HG03571 (cell line): ENCODE data around the gene TBX20.
"Not testable (repeated sequence)": the region's sequence is repeated elsewhere in the genome, so short reads cannot be mapped to it uniquely, and the experiment has no call there.

Experiments used
- ATAC-seq: cut with Tn5 transposase; IDR thresholded peaks from one replicate; pipeline ENCODE4 v1.9.1; 2021; ENCODE audit not compliant: unreplicated experiment

TBX20 gene

DNA sequence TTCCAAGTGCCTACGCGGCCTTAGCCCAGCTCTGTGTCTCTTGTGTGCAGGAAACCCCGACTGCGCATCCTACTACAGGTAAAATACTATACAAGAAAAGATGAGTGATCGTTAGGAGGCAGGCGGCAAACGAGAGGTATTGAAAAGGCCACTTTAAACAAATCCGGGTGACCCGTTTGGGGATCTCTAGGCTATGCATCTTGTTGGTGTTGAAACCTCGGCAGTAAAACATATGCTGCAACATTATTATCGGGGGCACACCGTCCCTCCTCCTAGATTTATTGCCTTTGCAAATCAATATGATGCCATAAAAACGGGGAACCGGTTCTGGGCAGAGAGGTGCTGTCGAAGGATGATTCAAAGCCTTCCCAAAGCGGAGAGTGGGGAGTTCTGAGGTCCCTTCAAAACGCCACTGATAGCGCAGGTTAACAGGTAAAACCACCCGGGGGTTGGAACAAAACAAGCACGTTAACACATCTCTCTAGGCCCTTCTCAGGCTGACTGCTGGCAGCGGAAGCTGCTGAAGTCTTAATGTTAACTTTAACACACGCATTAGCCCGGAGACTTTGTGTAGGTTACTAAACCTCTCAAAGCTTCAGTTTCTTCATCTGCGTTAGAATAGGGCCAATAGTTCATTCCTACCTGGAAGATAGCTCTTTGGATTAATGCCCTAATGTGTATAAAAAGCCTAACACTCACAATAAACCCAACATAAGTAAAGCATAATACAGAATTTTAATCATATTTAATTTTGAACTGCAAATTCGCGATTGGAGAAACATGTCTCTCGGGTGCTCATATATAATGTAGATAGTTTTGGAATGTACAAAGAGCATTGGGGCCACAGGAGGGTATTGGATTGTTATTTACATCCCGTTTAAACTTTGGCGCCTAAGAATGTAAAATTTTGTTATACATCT, 2.6 kb upstream of the TBX20 start:
- ATAC-seq, result no peak

DNA sequence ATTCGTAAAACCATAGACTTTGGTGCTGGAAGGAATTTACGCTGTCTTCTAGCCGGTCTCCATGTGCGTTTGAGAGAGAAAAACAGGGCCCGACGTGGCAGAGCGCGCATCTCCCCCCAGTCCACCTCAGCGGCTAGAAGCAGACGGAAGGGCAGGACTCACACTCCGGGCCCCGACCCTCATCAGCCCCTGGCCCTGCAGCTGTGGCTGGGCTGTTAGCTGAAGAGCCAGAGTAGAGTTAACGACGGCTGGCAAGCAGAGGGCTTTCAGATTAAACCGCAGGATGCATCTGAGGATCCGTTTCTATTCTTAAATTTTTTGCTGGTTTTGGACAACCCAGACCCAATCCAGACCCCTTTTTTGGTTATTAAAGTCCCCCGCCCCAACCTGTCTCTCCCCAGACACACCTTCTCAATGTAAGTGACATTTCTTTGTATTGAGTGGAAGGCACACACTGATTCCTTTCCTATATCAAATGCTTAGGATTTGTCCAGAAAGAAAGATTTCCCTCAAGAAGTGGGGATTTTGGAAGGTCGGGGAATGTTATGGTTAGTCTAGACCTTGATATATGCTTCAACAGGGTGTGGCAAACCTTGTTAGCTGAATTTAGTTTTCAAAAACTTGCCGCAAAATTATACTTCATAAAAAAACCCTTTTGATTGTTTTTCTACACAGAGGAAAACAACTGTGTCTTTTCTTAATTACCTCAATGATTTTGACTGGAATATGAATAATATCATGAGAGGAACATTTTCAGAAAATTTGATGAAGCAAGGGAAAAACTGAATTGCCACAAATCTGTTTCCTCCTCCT, 1.7 kb upstream of the TBX20 start:
- ATAC-seq, result no peak

DNA sequence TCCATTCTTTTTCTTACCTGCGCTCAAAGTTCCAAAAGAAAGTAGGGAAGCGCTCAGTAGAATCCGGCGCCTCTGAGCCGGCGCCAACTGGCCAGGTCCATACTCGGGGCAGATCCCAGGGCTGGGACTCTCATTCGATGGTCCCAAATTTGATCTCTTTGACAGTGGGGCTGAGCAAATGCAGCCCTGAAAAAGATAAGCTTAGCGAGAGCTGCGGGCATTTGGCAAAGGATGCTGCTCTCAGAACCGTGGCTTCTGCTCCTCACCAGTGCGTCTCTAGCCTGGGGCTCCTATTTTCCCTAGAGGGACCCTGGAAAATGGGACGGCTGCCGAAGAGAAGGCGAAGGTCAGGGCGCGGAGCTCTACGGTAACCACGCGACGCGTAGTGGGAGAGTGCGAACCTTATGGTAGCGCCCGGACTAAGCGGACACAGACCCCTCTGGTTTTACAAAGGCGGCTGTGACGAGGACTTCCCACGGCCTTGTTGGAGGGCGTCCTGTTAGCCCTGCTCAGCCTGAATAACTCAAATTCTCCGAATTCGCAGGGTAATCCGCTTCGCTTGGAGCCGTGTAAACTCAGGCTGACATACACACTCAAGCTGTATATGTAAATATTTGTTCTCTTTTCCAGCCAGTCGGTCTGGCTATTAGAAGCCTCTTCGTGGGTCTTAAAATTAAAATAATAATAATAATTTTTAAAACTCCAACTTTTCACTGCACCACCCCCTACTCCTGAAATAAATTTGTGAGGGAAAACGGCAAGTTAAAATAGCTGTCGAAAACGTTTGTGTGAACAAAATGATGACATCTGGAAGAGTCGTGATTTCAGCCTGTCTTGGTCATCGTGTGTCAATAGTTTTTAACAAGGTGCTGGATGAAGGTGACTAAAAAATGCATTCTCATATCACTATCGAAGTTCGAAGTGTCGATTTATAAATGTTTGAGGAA, 869 bp upstream of the TBX20 start:
- no peak for ATAC-seq

DNA sequence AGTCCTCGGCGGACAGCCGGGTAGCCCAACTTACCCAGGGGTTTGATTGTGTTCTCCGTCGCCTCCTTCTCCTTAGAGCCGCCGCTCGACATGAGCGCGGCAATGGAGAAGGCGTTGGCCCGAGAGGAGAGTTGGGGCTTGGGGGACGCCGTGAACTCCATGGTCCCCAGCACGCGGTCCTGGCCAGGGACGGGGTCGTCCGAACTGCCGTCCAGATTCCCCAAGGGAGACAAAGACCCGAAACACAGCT, 515 bp downstream of the TBX20 start:
- ATAC-seq, result no peak

DNA sequence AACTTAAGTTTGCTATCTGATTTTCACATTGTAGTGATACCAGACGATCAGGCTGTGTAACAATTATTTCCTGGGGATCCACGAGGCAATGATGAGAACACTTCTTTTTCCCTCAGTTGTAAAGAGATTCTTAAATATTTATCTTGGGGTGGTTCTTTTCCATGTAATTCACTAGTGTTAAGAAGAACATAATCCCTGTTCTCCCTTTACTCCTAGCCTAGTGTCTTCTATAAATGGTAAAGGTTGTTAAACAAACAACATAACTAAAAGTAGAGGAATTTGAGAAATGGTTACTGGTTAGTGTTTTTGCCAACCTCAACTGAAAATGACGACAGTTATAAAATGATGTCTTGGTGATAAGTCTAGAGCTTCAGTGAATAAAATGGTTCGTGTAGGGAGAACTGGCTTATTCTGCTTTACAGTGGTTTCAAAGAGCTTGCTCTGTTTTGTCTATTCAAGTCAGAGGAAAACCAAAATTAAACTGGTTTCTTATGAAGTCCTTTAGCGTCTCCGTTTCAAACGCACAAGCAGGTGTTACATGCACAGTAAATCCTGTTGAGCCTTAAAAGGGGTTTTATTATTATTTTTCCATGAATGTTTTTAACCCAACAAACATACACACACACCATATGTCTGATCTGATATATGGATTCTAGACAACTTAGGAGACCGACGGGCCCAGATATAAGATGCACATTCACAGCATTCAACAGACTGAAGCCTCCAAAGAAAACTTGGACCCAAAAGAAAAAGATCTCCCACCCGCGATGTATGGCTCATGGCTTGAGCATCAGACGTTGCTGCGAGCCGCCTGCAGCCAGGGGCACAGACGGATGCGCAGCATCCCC, 1.1 kb downstream of the TBX20 start:
- no peak for ATAC-seq

DNA sequence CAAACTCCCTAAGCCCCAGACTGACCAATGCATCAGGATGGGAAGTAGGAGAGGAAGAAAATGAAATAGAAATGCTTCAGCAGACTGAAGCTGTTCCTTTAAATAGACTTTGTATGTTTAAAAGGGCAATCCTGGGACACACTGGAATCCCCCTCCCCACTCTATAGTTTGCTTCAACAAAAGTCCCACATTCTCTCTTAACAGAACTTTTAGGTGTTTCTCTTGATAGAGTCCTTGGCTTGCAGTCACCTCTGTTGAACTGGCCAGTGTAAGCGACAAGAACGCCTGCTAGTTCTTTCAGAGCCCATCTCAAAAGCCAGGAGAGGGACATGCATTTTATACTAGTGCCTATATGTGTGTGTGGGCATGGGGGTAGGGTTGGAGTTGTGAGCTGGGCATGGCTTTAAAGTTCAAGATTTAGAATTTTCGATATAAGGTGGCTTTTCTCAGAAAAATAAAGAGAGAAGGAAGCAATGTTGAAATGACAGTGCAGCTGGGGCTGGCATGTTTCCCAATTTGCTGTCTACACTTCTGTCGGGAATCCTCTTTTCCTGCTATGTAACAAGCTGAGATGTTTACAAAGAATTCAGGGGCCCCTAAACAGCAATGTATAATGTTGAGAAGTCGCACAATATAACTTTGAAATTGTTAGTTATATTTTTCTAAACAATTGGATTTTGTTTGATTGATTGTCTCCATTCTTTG, 2.1 kb downstream of the TBX20 start:
- no peak for ATAC-seq

DNA sequence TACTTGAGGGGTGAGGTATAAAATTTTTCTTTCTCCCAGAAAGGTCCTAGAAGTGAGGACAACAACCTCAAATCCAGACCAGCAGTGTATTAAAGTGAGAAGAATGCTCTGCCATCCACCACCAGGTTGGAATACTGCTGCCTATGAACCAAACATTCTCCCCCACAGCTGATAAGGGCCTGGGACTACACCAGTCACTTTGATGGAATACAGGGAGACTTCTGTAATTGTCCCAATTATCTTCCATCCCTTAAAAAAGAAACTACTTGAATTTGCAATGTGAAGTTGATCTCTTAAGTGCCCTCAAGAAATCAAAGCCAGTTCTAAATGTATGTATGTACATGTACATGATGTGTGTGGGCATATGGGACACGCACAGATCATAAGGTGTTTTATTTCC, 3.0 kb downstream of the TBX20 start:
- no peak for ATAC-seq

DNA sequence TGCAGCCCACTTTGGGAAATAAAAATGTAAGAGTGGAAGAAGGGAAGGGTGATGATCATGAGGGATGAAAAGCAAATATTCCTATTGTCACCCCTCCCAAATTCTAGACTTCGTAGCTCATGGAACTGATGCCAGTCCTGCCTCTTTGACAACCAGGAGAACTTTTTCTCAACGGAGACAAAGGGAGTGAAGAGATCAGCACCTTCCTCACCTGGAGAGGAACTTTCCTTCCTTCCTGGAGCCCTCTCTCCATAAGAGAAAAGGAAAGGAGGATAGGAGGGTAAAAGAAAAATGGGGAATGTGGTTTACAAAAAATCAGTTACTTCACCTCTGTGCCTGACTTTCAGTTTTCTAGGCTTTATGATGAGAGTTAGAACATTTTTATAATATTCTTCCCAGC, 3.4 kb downstream of the TBX20 start:
- ATAC-seq, result no peak

DNA sequence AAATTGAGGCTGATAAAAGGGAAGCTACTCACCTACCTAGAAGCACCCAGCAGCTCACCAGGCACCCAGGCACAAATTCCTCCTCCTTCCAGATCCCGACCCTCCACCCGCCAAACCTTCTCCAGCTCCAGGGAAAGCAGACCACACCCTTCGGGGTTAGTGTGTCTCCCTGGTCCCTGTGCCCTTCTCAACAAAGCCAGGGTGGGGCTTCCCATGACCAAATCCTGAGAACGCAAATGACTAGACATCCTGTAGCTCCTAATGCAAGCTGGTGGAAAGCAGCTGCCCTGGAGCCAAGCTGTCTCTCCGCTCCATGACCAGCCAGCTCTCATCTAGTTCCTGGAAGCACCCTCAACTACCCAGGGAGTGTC, 4.4 kb downstream of the TBX20 start:
- ATAC-seq, result no peak

DNA sequence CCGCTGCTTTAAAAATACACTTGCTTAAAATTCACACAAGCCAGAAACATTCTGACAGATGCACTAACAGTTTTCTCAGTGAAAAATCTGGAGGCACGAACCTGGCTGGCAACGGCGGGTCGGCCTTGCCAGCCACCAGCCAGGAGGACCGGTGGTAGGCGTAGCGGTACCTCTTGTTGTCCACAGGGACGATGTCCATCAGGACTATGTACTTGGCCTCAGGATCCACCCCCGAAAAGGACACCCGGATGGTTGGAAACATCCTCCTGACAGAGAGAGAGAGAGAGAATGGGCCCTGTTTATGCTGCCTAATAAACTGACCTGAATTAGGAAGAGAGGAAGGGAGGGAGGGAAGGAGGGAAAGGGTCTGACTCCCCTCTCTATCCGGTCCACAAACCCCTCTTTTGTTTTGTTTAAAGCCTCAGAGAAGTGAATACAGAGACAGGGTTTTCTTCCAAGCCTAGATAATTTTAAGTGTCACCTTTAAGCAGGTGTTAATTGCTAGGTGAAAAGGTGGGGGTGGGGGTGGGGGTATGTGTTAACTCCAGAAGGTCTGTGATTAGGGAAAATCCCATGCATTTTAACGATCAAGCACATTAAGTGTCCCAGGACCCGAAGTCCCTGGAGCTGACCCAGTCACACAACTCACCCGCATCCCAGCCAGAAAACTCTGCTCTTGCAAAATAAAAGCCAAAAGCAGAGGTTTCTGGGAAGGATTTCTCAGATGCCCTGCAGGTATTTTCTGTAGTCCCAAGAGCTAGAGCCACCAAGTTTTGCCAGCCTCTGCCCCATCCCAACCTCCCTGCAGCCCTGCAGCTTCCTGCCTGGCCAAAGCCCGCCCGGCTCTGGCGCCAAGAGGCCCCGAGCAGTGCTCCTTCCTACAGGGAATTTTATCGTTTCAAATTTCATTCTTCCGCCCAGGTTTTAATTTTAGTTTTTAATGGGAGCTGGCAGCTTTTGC, 5.0 kb downstream of the TBX20 start:
- ATAC-seq, result no peak

DNA sequence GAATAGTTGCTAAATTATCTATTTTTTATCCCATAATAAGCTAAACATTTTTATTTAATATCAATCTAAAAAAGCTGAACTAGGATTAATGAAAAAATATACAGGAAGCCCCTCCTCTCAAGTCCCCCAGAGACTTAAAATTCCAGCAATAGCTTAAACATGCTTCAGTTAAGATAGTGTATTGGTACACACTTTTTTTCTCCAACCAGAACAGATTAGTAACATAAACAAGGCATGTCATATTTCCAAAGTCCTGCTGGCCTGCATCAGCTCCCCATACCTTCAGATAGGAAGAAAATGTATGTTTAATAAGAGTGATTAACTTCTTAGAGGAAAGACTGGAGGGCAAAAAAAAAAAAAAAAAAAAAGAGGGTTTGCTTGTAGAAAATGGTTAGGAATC, 7.1 kb downstream of the TBX20 start:
- no peak for ATAC-seq

DNA sequence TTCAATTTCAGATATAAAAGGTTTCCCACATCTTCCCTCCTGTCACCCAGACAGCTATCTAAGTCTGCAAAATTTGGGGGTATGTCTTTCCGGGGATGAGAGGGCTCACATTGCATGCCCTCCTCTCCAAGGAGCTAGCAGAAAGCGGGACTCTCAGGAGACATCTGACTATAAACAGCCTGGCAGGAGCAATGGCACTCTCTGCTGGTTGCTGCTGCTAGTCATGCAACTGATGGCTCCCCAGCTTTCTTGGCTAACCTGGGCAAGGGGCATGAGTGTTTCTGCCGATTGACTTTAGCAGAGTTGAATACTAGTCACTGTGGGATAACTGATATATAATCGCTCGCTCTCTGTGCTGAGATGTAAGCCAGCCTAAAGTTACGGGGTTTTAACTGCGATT, 12.0 kb downstream of the TBX20 start:
- ATAC-seq, result no peak

DNA sequence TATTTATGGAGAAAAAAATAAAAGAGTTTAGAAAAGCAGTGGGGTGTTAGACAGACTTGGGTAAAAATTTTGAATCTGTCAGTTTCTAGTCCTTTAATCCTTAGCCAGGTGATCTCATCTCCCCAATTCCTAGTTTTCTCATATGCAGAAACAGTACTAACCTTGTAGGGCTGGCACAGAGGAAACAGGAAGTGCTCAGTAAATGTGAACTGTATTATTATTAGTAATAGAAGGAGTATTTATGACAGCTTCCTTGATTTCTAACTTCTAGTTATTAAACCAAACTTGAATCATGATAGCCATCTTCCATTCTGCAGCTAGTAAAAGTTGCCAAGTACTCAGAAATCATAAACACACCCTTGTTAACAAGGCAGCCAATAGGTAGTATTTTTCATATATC, 12.5 kb downstream of the TBX20 start:
- no peak for ATAC-seq

DNA sequence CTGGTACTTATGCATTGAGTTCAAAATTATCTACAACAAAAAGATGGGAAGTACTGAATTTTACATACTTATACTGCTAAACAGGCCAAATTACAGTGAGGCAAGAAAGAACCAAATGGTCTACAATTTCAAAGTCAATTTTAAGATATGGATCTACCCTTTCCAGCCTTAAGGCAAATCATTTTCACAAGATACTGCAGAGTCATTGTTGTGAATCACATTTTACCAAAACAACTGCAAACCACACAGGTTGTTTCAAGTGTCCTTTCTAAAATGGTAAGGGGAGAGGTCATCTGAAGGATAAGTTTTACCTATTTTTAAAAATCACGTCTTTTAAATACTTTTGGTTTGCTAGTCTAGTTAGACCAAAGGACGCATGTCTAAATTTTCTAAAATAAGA, 12.9 kb downstream of the TBX20 start:
- ATAC-seq, result not testable (repeated sequence)

DNA sequence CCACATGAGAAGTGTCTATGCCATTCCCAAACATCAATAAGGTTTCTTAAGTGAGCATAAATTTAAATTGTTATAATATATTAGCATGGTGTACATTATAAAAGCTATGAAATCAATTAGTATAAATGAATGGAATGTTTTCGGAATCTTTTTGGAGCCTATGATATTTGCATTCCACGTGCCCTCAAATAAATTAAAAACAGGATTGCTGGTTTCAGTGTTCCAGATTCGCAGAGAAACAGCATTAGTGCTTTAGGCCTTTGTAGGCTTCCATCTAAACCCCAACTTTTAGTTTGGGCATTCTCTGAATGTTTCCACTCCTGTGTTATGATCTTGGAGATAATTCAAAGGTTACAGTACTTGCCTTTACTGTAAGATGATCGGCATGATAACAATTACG, 15.4 kb downstream of the TBX20 start:
- not testable (repeated sequence) for ATAC-seq

DNA sequence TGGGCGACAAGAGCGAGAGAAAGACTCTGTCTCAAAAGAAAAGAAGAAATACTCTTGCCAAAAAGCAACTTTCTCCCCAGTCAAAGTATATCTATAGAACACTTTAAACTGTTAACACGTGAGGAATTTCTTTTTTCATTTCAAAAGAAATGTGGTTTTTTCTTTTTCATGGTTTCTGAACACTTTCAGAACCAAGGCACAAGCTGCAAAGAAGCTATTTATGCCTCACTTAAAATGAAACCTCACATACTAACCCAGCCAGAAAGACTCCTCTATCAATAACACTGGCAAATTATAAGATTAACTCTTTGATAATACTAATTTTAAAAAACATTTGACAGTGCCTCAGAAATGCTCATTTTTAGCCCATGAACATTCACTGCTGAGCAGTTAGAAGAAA, 20.9 kb downstream of the TBX20 start:
- no peak for ATAC-seq

DNA sequence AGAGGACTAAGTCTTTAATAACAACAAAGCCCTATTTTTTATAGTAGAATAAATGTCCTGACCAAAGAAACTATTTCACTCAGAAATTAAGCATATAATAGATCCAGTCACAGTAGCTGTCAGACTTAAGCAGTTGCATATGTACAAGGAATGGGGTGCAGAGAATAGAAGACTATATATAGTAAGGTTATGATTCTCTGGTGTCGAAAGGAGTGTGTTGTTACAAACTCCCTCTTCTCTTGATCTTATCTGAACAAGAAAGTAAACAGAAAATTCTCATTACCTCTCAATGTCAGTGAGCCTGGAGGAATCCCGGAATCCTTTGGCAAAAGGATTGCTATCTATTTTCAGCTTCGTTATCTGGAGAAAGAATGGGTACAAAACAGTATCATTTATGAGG, 22.7 kb downstream of the TBX20 start:
- not testable (repeated sequence) for ATAC-seq

DNA sequence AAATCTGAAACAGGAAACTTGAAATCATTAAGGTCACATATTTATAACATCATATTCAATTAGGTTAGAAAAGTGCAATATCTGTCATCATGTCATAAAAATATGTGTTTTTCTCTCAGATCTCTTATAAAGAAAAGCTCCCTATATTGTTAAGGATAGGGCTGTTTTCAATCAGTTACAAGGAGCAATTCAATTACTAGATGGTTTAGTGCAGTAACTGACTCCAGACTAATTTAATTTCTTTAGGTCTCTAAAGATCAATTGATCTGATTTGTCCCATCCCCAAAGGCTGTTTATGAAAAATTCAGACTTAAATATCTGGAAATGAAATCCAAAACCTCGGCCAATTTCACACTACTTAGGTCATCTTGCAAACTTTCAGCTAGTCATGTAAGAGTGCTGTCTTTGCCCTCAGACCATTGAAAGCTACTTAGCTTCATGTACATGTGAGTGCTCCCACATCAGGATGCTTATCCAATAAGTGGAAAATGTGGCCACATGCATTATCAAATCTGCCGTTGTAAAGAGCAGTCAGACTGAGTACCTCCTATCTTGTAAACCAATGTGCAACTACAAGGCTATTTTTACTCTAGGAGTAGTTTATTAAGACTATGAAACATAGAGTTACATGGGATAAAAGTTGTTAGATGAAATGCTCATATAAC, 24.7 kb downstream of the TBX20 start:
- not testable (repeated sequence) for ATAC-seq
